KMS-11 (cell line): Measurements from ENCODE around the gene KRTAP15-1.

Experiments used
- H2AFZ ChIP-seq: fragments of 200-600 bp; sonication (generic); 2 replicates; pipeline ENCODE4 v1.6.1; 2016; ENCODE audit warnings: antibody characterized with exemption, mixed run types, low read depth
- H3K27ac ChIP-seq: fragments of 200-600 bp; sonication (generic); 2 replicates; pipeline ENCODE4 v1.6.1; 2016; ENCODE audit warnings: mild to moderate bottlenecking, mixed run types
- H3K27me3 ChIP-seq: fragments of 200-600 bp; sonication (generic); 2 replicates; pipeline ENCODE4 v1.6.1; 2017; ENCODE audit warnings: mild to moderate bottlenecking, low read depth, mixed run types, moderate library complexity; ENCODE audit not compliant: insufficient read depth
- H3K36me3 ChIP-seq: fragments of 200-600 bp; sonication (generic); 2 replicates; pipeline ENCODE4 v1.6.1; 2017; ENCODE audit warnings: mild to moderate bottlenecking, mixed run types; ENCODE audit not compliant: insufficient read depth
- H3K4me1 ChIP-seq: fragments of 200-600 bp; sonication (generic); 2 replicates; pipeline ENCODE4 v1.6.1; 2016; ENCODE audit warnings: mild to moderate bottlenecking, low read depth, mixed run types; ENCODE audit not compliant: poor library complexity, severe bottlenecking
- H3K4me2 ChIP-seq: fragments of 200-600 bp; sonication (generic); 2 replicates; pipeline ENCODE4 v1.7.0; 2016; ENCODE audit warnings: mild to moderate bottlenecking, mixed run types
- H3K4me3 ChIP-seq: fragments of 200-600 bp; sonication (generic); IDR thresholded peaks from 2 replicates; pipeline ENCODE4 v1.6.1; 2017; ENCODE audit warnings: low read depth, low read length, mixed read lengths; ENCODE audit not compliant: insufficient read depth
- H3K79me2 ChIP-seq: fragments of 200-600 bp; sonication (generic); 2 replicates; pipeline ENCODE4 v1.6.1; 2016; ENCODE audit warnings: low read depth, mixed run types; ENCODE audit not compliant: insufficient read depth
- H3K9ac ChIP-seq: fragments of 200-600 bp; sonication (generic); 2 replicates; pipeline ENCODE4 v1.6.1; 2016; ENCODE audit warnings: mild to moderate bottlenecking, mixed run types
- H4K20me1 ChIP-seq: fragments of 200-600 bp; sonication (generic); 2 replicates; pipeline ENCODE4 v1.6.1; 2016; ENCODE audit warnings: mild to moderate bottlenecking, mixed run types; ENCODE audit not compliant: insufficient read depth
- CTCF ChIP-seq: fragments of 200-600 bp; sonication (generic); conservative IDR thresholded peaks from 2 replicates; pipeline ENCODE4 v1.6.1; 2017; ENCODE audit warnings: low read depth, mild to moderate bottlenecking, antibody characterized with exemption, low read length, moderate library complexity, mixed read lengths

Gene KRTAP15-1

GRCh38 chr21:30434033-30434631 is 5.9 kb upstream of the KRTAP15-1 start:
- Histone ChIP-seq H3K4me2 (no peak overlapping the region), H3K4me1 (no peaks in the 10 kb centered on the region), H3K27me3 (no peaks in the 10 kb centered on the region), H3K36me3 (no peaks in the 10 kb centered on the region), H3K4me3 (no peak overlapping the region), H4K20me1 (no peaks in the 10 kb centered on the region), H3K27ac (no peak overlapping the region), H3K9ac (no peak overlapping the region), H2AFZ (no peak overlapping the region), H3K79me2 (no peaks in the 10 kb centered on the region)
- TF ChIP-seq CTCF = peak; percentile 70

GRCh38 chr21:30437010-30437565 is 3.0 kb upstream of the KRTAP15-1 start:
- no peak for TF ChIP-seq CTCF
- Histone ChIP-seq H3K4me2 (no peak overlapping the region), H2AFZ (no peak overlapping the region), H3K4me3 (no peak overlapping the region), H4K20me1 (no peaks in the 10 kb centered on the region), H3K27ac (no peak overlapping the region), H3K27me3 (no peaks in the 10 kb centered on the region), H3K4me1 (no peaks in the 10 kb centered on the region), H3K79me2 (no peaks in the 10 kb centered on the region), H3K9ac (no peak overlapping the region), H3K36me3 (no peaks in the 10 kb centered on the region)

GRCh38 chr21:30443226-30443625 is 3.2 kb downstream of the KRTAP15-1 start:
- Histone ChIP-seq H2AFZ (no peak overlapping the region), H3K79me2 (no peaks in the 10 kb centered on the region), H3K27ac (no peak overlapping the region), H3K27me3 (no peaks in the 10 kb centered on the region), H3K36me3 (no peaks in the 10 kb centered on the region), H3K4me1 (no peaks in the 10 kb centered on the region), H3K4me3 (no peak overlapping the region), H4K20me1 (no peaks in the 10 kb centered on the region), H3K9ac (no peak overlapping the region), H3K4me2 (no peak overlapping the region)
- TF ChIP-seq CTCF = no peak

GRCh38 chr21:30444204-30444603 is 4.1 kb downstream of the KRTAP15-1 start:
- H2AFZ ChIP-seq = no peak overlapping the region
- no peak for TF ChIP-seq CTCF
- no peaks in the 10 kb centered on the region for H3K79me2 ChIP-seq
- no peaks in the 10 kb centered on the region for H3K36me3 ChIP-seq
- no peaks in the 10 kb centered on the region for H3K27me3 ChIP-seq
- H3K27ac ChIP-seq = no peak overlapping the region
- H3K9ac ChIP-seq = no peak overlapping the region
- H4K20me1 ChIP-seq = no peaks in the 10 kb centered on the region
- H3K4me1 ChIP-seq = no peaks in the 10 kb centered on the region
- H3K4me2 ChIP-seq = no peak overlapping the region
- no peak overlapping the region for H3K4me3 ChIP-seq
